ENCODE measurements around the gene DPH5. TPM values are rescaled to one million over a fixed set of nuclear protein-coding genes. Genes with fewer than 3 reads are reported as not detected.
A peak's percentile ranks its signal among the peaks of the same experiment; 100 is the strongest.
"Not testable (repeated sequence)": the region's sequence is repeated elsewhere in the genome, so short reads cannot be mapped to it uniquely, and the experiment has no call there.

DPH5 gene
- total and polyA plus RNA-seq, 2 donors (not counting 3 experiments of a cell fraction or from before 2014, with no cell fraction given) = 37.2 to 43.6 TPM

GRCh38 chr1:100953960-100954730 is 71.4 kb downstream of the DPH5 start:
- Histone ChIP-seq H4K20me1 (replicated peaks; ENCODE audit: control insufficient read depth, extremely low read depth, insufficient read depth, low read length) (no peaks in the 10 kb centered on the region), H3K4me2 (ENCODE audit: insufficient read depth, low read length) (no peak overlapping the region), H3K36me3 (ENCODE audit: control insufficient read depth in 2 of 2, extremely low read depth in 1 of 2, insufficient read depth in 2 of 2, low read length in 2 of 2) (peaks cover 0 to 4% of the 10 kb centered on the region in 2 experiments), H3K4me1 (ENCODE audit: control insufficient read depth, extremely low read depth, insufficient read depth, low read length) (peaks cover 28% of the 10 kb centered on the region), H3K27me3 (ENCODE audit: control insufficient read depth in 2 of 2, insufficient read depth in 2 of 2, low read length in 2 of 2) (no peaks in the 10 kb centered on the region), H2AFZ (ENCODE audit: low read depth, low read length) (no peak overlapping the region), H3K79me2 (ENCODE audit: control insufficient read depth, insufficient read depth, low read length) (peaks cover 7% of the 10 kb centered on the region), H3K27ac (ENCODE audit: insufficient read depth, low read depth, low read length) (no peak overlapping the region), H3K9me3 (replicated peaks; ENCODE audit: control insufficient read depth, insufficient read depth, low read length) (no peaks in the 10 kb centered on the region), H3K4me3 (replicated peaks in 1 of 3; ENCODE audit: insufficient read depth in 1 of 3, low read depth in 1 of 3, low read length in 3 of 3) (no peak overlapping the region), H3K9me1 (replicated peaks; ENCODE audit: control insufficient read depth, extremely low read depth, insufficient read depth, low read length) (no peaks in the 10 kb centered on the region), H3K9ac (replicated peaks; ENCODE audit: extremely low read depth, insufficient read depth, low read length) (no peak overlapping the region)
- intact Hi-C loops (cut with micrococcal nuclease) (no loop called here), dilution Hi-C loops (cut with MboI; ENCODE audit: extremely low pct_ligation_motif_present, low sequenced_read_pairs) (no loop called here)
- CTCF ChIA-PET = interaction anchor here (0.9 to 1.9 kb wide), 3 partner anchors 11 to 334 kb away, joined by 3 to 6 read pairs (median 3); no protein-coding TSS in a partner anchor
- BruUV-seq (replicated peaks) = no TSS peak
- TF ChIP-seq MAX (IDR thresholded peaks at IDR 0.05; ENCODE audit: insufficient read depth, insufficient read length) (no peak), GATA2 (IDR thresholded peaks at IDR 0.05; ENCODE audit: insufficient read depth, insufficient read length, low read depth, low read length) (no peak), POLR2A (IDR thresholded peaks at IDR 0.05; ENCODE audit: low read depth, low read length) (no peak)
- DNase-seq (ENCODE audit: low read depth, low spot score) (no peak), FAIRE-seq (no peak)
- POLR2A ChIA-PET = no interaction called here

- DNase-seq (ENCODE audit: low read depth, low spot score) (peak; percentile 34), FAIRE-seq (peak; percentile 46)
- BruUV-seq (replicated peaks); H3K4me2 ChIP-seq (ENCODE audit: insufficient read depth, low read length); H3K36me3 ChIP-seq (ENCODE audit: control insufficient read depth in 2 of 2, extremely low read depth in 1 of 2, insufficient read depth in 2 of 2, low read length in 2 of 2); H3K4me3 ChIP-seq (replicated peaks in 1 of 3; ENCODE audit: insufficient read depth in 1 of 3, low read depth in 1 of 3, low read length in 3 of 3); H3K9me3 ChIP-seq (replicated peaks; ENCODE audit: control insufficient read depth, insufficient read depth, low read length); H3K27me3 ChIP-seq (ENCODE audit: control insufficient read depth in 2 of 2, insufficient read depth in 2 of 2, low read length in 2 of 2); intact Hi-C loops (cut with micrococcal nuclease); POLR2A ChIA-PET; H3K9ac ChIP-seq (replicated peaks; ENCODE audit: extremely low read depth, insufficient read depth, low read length); H4K20me1 ChIP-seq (replicated peaks; ENCODE audit: control insufficient read depth, extremely low read depth, insufficient read depth, low read length); H3K27ac ChIP-seq (ENCODE audit: insufficient read depth, low read depth, low read length); dilution Hi-C loops (cut with MboI; ENCODE audit: extremely low pct_ligation_motif_present, low sequenced_read_pairs); H3K9me1 ChIP-seq (replicated peaks; ENCODE audit: control insufficient read depth, extremely low read depth, insufficient read depth, low read length); H2AFZ ChIP-seq (ENCODE audit: low read depth, low read length): not testable (repeated sequence)
- peaks cover 25% of the 10 kb centered on the region for H3K4me1 ChIP-seq (ENCODE audit: control insufficient read depth, extremely low read depth, insufficient read depth, low read length)
- peak; percentile 63 for TF ChIP-seq FOS (IDR thresholded peaks at IDR 0.05; ENCODE audit: borderline replicate concordance, insufficient read depth, low read length)
- CTCF ChIA-PET = interaction anchor here (1.9 kb wide), 1 partner anchor 10 kb away, joined by 6 read pairs; no protein-coding TSS in a partner anchor
- peaks cover 10% of the 10 kb centered on the region for H3K79me2 ChIP-seq (ENCODE audit: control insufficient read depth, insufficient read depth, low read length)
Measured at GRCh38 chr1:100952970-100953369, 72.6 kb downstream of the DPH5 start.

All from endothelial cell of umbilical vein (primary cell).